Lung (tissue), 12 donors: ENCODE measurements around the gene LPAR5. TPM values are rescaled to one million over a fixed set of nuclear protein-coding genes. Genes with fewer than 3 reads are reported as not detected.
A peak's percentile ranks its signal among the peaks of the same experiment; 100 is the strongest.

ENCODE experiments used
- ATAC-seq: fragments of 200-7000 bp; cut with Tn5 transposase; one replicate; pipeline ENCODE4 v1.9.1; 2020; ENCODE audit warnings: moderate number of reproducible peaks; ENCODE audit not compliant: insufficient read depth, low FRiP score
- DNase-seq, 3 donors: peaks; one replicate each; pipeline ENCODE4 v3.0.0-alpha.2; 2013 to 2017
- H3K27ac ChIP-seq, 2 donors: one replicate each; pipeline ENCODE4 v1.5.1; 2013; ENCODE audit warnings: mild to moderate bottlenecking in 2 of 2, moderate library complexity in 2 of 2, control low read depth in 1 of 2, inconsistent platforms in 1 of 2, low read depth in 1 of 2, low read length in 1 of 2
- H3K27me3 ChIP-seq, 3 donors: one replicate each; pipeline ENCODE4 v1.5.1; 2013; ENCODE audit warnings: low read length in 2 of 3; ENCODE audit not compliant: control insufficient read depth in 3 of 3, insufficient read depth in 3 of 3
- H3K36me3 ChIP-seq, 4 donors: one replicate each; pipeline ENCODE4 v1.5.1; 2013; ENCODE audit warnings: low read length in 4 of 4, mild to moderate bottlenecking in 1 of 4, moderate library complexity in 1 of 4; ENCODE audit not compliant: control insufficient read depth in 4 of 4, insufficient read depth in 4 of 4
- H3K4me1 ChIP-seq, 5 donors: one replicate each; pipeline ENCODE4 v1.5.1; 2013; ENCODE audit warnings: low read length in 5 of 5, mild to moderate bottlenecking in 2 of 5, moderate library complexity in 1 of 5; ENCODE audit not compliant: control insufficient read depth in 5 of 5, insufficient read depth in 5 of 5
- H3K4me3 ChIP-seq: one replicate; pipeline ENCODE4 v1.5.1; 2013; ENCODE audit warnings: mild to moderate bottlenecking, control low read depth, moderate library complexity
- H3K9ac ChIP-seq, 2 donors: one replicate each; pipeline ENCODE4 v1.5.1; 2013; ENCODE audit warnings: low read length in 2 of 2, control low read depth in 1 of 2; ENCODE audit not compliant: insufficient read depth in 1 of 2
- H3K9me3 ChIP-seq, 4 donors: one replicate each; pipeline ENCODE4 v1.5.1; 2013; ENCODE audit warnings: low read length in 3 of 4, mild to moderate bottlenecking in 1 of 4, moderate library complexity in 1 of 4; ENCODE audit not compliant: control insufficient read depth in 4 of 4, insufficient read depth in 3 of 4
- CTCF ChIP-seq: IDR thresholded peaks from 2 replicates; pipeline ENCODE4 v1.5.1; 2012; ENCODE audit warnings: mild to moderate bottlenecking; ENCODE audit errors: control extremely low read depth, extremely low read depth
- WGBS, 2 donors: extraction: QIAGEN DNeasy Blood & Tissue Kit; methylation state at CpG; one replicate each; pipeline ENCODE4 v1.1.7; 2013; 5-methylcytosine and 5-hydroxymethylcytosine counted together
- polyA plus RNA-seq, 2 donors: library from polyadenylated mRNA; stranded (reverse); fragments of 200-250 nt; gene quantifications; one replicate each; pipeline ENCODE4 v1.2.1, GENCODE V29; 2013
- total RNA-seq, 2 donors: library from RNA; depleted of rRNA in 1 of 2; stranded (reverse); fragments of >200 nt in 1 of 2; gene quantifications; one replicate each; pipeline ENCODE4 v1.2.1, GENCODE V29; 2014 to 2021
- donor health status: control.
- donor health status: control.
- donor health status: Bipolar disorder and iron deficiency.
- donor health status: healthy.
- donor health status: DM: yes; HTN: yes; CAD: no.

LPAR5 gene
- total and polyA plus RNA-seq, 4 donors: 0.51 to 2.8 (median 1.5) TPM

GRCh38 chr12:6613015-6613775 is 22.6 kb downstream of the LPAR5 start:
- Histone ChIP-seq H3K4me3 (no peak overlapping the region), H3K9me3 (peaks cover 0 to 3% (median 0%) of the 10 kb centered on the region in 4 donors), H3K27ac (peak overlapping the region; percentile 80 to 86), H3K36me3 (no peaks in the 10 kb centered on the region), H3K27me3 (no peaks in the 10 kb centered on the region), H3K4me1 (peaks cover 7 to 34% (median 17%) of the 10 kb centered on the region in 5 donors), H3K9ac (no peak overlapping the region)
- ATAC-seq: peak; percentile 8
- TF ChIP-seq CTCF: no peak
- DNase-seq: peak; percentile 94 to 97 (median 95)
- WGBS, 2 donors: 1 to 5% methylated on average over 16 to 17 of the region's 17 CpGs

GRCh38 chr12:6612652-6613014 is 23.1 kb downstream of the LPAR5 start:
- Histone ChIP-seq H3K4me3 (no peak overlapping the region), H3K4me1 (peaks cover 7 to 35% (median 17%) of the 10 kb centered on the region in 5 donors), H3K9me3 (peaks cover 0 to 3% (median 0%) of the 10 kb centered on the region in 4 donors), H3K27ac (peak overlapping the region; percentile 80 to 86), H3K27me3 (no peaks in the 10 kb centered on the region), H3K9ac (no peak overlapping the region), H3K36me3 (no peaks in the 10 kb centered on the region)
- ATAC-seq: no peak
- no peak for TF ChIP-seq CTCF
- DNase-seq: no peak
- 33 to 41% methylated on average over 7 of the region's 7 CpGs for WGBS, 2 donors

- ATAC-seq: no peak
- Histone ChIP-seq H3K9ac (no peak overlapping the region), H3K27ac (peak overlapping the region in 1 of 2 donors; percentile 86), H3K9me3 (peaks cover 0 to 3% (median 0%) of the 10 kb centered on the region in 4 donors), H3K4me3 (no peak overlapping the region), H3K27me3 (no peaks in the 10 kb centered on the region), H3K4me1 (peaks cover 7 to 36% (median 17%) of the 10 kb centered on the region in 5 donors), H3K36me3 (no peaks in the 10 kb centered on the region)
- TF ChIP-seq CTCF: no peak
- WGBS, 2 donors: 65 to 66% methylated on average over 6 of the region's 6 CpGs
- no peak for DNase-seq
These were observed 23.5 kb downstream of the LPAR5 start for GRCh38 chr12:6612247-6612646.
